Measurements from ENCODE around the gene NAMPT.

NAMPT gene

GRCh38 chr7:106205621-106206222 lies 79.1 kb downstream of the NAMPT start:
- Histone ChIP-seq H3K4me3 (ENCODE audit: low read depth in 1 of 2, low read length in 1 of 2) (no peak overlapping the region), H3K36me3 (no peaks in the 10 kb centered on the region), H3K27ac (no peak overlapping the region), H3K9me3 (no peaks in the 10 kb centered on the region), H3K27me3 (no peaks in the 10 kb centered on the region), H3K4me1 (ENCODE audit: control insufficient read depth in 1 of 2, insufficient read depth in 1 of 2, low read depth in 1 of 2, low read length in 1 of 2) (no peaks in the 10 kb centered on the region)
- no peak for TF ChIP-seq CTCF (IDR thresholded peaks at IDR 0.05)

- H3K4me3 ChIP-seq (ENCODE audit: low read depth in 1 of 2, low read length in 1 of 2): no peak overlapping the region
- TF ChIP-seq CTCF (IDR thresholded peaks at IDR 0.05): no peak
- H3K9me3 ChIP-seq: no peaks in the 10 kb centered on the region
- no peak overlapping the region for H3K27ac ChIP-seq
- no peaks in the 10 kb centered on the region for H3K36me3 ChIP-seq
- H3K4me1 ChIP-seq (ENCODE audit: control insufficient read depth in 1 of 2, insufficient read depth in 1 of 2, low read depth in 1 of 2, low read length in 1 of 2): no peaks in the 10 kb centered on the region
- H3K27me3 ChIP-seq: no peaks in the 10 kb centered on the region
Measured at GRCh38 chr7:106203473-106203872, 81.3 kb downstream of the NAMPT start.

- no peak overlapping the region for H3K27ac ChIP-seq
- H3K27me3 ChIP-seq: no peaks in the 10 kb centered on the region
- no peaks in the 10 kb centered on the region for H3K36me3 ChIP-seq
- no peak overlapping the region for H3K4me3 ChIP-seq (ENCODE audit: low read depth in 1 of 2, low read length in 1 of 2)
- no peaks in the 10 kb centered on the region for H3K4me1 ChIP-seq (ENCODE audit: control insufficient read depth in 1 of 2, insufficient read depth in 1 of 2, low read depth in 1 of 2, low read length in 1 of 2)
- H3K9me3 ChIP-seq: no peaks in the 10 kb centered on the region
- no peak for TF ChIP-seq CTCF (IDR thresholded peaks at IDR 0.05)
Measured at GRCh38 chr7:106201164-106201563, 83.6 kb downstream of the NAMPT start.

GRCh38 chr7:106199813-106200364 lies 84.9 kb downstream of the NAMPT start:
- H3K9me3 ChIP-seq: no peaks in the 10 kb centered on the region
- no peaks in the 10 kb centered on the region for H3K36me3 ChIP-seq
- H3K27me3 ChIP-seq: peaks cover 5% of the 10 kb centered on the region
- no peak overlapping the region for H3K27ac ChIP-seq
- no peaks in the 10 kb centered on the region for H3K4me1 ChIP-seq (ENCODE audit: control insufficient read depth in 1 of 2, insufficient read depth in 1 of 2, low read depth in 1 of 2, low read length in 1 of 2)
- no peak for TF ChIP-seq CTCF (IDR thresholded peaks at IDR 0.05)
- no peak overlapping the region for H3K4me3 ChIP-seq (ENCODE audit: low read depth in 1 of 2, low read length in 1 of 2)

GRCh38 chr7:106199024-106199423 lies 85.8 kb downstream of the NAMPT start:
- TF ChIP-seq CTCF (IDR thresholded peaks at IDR 0.05): no peak
- Histone ChIP-seq H3K27ac (no peak overlapping the region), H3K4me1 (ENCODE audit: control insufficient read depth in 1 of 2, insufficient read depth in 1 of 2, low read depth in 1 of 2, low read length in 1 of 2) (no peaks in the 10 kb centered on the region), H3K27me3 (peaks cover 12% of the 10 kb centered on the region), H3K4me3 (ENCODE audit: low read depth in 1 of 2, low read length in 1 of 2) (no peak overlapping the region), H3K9me3 (no peaks in the 10 kb centered on the region), H3K36me3 (no peaks in the 10 kb centered on the region)

All from neutrophil (primary cell).